GM21786 (cell line): Measurements from ENCODE around the gene SYNPO2L.

ENCODE experiments used
- ATAC-seq: cut with Tn5 transposase; IDR thresholded peaks from one replicate; pipeline ENCODE4 v1.9.1; 2021; ENCODE audit not compliant: unreplicated experiment

The SYNPO2L gene

DNA sequence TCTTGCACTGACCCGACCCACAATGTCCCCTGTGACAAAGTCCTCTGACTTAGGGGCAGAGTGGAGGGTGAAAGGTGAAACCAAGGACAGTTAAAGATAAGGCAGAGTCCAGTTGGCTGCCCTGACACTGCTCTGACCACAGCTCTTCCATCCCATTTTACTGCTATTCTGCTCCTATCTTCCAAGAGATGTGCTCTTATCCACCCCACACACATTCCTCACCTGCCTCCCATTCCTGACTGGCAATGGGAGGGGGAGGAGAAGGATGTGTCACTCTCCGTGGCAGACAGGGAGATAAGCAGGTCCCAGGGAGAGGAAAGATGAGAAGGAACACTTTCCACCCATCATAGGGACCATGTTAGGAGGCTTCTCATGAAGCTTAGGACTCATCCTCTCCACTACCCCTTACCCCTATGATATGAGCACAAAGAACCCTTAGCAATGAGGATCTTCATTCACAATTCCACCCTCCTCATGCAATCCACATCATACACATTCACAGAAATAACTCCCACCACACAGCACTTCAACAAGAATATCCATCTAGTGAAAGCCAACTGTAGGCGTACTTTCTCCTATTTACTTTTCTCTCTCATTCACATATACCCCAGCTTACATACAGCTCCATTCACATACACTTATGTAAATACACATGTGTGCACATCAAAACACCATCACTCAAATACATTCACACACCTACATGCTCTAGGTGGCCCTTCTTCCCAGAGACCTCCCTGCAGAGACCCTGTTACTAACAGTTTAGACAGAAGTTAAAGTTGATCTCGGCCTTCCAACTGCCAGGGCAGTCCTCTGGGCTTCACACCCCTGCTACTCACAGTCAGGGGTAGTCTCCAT, 6.6 kb downstream of the SYNPO2L start:
- ATAC-seq: no peak

DNA sequence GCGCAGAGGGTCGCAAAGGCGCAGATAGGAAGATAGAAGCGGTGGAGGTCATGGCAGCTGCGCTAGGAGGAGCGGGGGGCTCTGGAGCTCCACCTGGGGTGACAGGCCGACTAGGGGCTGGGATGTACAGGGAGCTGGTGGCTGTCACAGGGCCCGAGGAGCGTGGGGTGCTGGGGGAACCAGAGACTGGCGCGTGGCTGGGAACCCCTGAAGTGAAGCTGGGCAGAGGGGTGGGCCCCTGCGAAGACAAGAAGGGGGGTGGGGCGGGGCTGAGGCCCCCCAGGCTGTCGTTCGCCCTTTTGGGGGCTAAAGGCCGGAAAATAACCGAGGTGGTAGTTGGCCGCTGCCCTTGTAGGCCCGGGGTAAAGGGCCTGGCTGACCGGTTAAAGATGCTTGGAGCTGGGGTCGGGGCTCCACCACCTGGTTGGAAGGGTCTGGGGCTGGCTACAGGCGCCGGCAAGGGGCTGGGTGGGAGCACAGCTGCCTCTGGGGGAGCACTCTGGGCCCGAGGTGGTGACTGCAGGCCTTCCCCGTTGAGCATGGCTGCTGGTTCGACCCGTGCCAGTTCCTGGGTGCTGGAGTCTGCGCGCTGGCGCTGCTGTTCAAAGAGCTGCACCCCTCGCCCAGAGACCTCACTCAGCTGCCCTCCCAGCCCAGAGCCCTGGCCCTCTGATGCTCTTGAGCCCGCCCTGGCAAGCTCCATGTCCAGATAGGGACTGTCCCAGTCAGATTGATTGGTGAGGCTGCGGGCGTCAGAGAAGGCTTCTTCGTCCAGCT, 7.8 kb downstream of the SYNPO2L start:
- no peak for ATAC-seq

DNA sequence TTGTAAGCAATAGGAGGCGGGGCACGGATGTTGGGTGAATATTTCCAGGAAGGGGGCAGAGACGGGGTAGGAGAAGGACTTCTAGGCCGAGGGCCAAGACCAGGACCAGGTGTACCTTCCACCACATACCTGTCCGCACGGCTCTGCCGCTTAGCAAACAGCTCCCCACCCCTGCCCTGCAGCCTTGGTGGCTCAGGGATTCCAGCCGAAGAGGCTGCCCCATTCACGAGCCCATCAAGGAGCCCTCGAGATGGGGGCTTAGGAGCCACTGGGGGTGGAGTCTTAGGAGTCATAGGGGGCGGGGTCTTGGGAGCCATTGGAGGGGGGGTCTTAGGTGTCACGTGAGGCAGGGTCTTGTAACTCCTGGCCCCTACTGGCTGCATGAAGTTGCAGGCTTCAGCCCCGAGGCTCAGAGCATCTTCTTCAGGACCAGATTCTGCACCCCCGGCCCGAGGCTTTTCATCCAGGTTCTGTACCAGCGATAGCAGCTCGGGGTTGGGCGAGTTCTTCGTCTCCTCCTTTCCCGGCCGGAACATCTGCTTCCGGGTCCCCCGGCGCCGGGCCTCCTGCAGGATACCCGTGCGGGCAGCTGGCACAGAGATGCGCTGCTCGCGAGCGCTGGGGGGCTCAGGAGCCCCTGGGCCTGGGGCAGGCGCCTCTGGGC, 8.5 kb downstream of the SYNPO2L start:
- ATAC-seq: no peak

DNA sequence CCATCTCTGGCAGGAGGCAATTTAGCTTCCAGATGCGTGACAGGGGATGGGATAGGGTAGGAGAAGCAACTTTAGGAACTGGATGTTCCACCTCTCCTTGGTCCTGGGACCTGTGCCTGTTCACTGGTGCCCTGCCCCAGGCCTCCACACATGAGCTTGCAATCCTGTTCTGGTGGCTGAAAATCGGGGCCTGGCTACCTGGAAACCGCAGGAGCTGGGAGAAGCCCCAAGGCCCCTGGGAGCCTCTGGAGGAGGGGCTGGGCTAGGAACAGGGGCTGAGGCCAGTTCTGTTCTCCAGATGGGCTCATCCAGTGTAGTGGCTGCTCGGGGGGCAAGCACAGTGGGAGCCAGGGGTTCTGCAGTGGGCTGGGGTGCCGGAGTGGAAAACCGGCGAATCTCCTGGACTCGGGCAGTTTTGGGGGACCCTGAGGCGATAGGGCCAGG, 9.2 kb downstream of the SYNPO2L start:
- no peak for ATAC-seq

DNA sequence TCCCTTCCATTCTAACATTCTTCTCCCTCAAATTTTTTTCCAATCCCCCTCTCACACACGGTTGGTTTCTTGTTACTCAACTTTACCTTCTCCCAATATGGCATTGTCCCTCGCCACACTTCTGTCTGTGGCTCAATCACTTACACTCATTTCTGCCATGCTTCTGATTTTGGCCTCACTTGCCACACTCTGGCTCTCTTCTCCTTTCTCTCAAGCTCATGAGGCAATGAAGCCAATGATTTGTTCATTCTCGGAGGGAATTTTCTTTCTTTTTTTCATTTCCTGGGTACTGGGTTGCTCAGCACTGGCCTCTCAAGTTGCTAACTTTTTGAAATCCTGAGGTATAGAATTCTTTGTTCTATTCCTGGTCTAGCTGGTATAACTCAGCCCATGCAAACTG, 10.6 kb downstream of the SYNPO2L start:
- ATAC-seq: no peak

DNA sequence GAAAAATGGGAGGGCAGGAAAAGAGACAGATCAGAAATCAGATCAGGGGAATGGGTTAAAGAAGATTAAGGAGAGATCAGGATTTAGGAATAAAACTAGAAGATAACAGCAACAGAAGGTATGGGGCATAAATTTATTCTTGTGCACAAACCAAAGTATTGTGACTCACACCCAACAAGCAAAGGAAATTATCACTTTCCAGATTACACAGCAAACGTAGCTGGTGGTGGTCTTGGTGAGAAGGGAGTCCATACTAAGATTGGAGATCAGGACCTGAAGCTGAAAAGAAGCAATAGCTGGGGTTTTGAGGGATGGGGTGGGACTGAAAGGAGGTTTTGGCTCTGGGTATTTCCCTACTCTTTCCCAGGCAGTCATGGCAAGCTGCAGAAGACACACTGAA, 11.1 kb downstream of the SYNPO2L start:
- no peak for ATAC-seq

DNA sequence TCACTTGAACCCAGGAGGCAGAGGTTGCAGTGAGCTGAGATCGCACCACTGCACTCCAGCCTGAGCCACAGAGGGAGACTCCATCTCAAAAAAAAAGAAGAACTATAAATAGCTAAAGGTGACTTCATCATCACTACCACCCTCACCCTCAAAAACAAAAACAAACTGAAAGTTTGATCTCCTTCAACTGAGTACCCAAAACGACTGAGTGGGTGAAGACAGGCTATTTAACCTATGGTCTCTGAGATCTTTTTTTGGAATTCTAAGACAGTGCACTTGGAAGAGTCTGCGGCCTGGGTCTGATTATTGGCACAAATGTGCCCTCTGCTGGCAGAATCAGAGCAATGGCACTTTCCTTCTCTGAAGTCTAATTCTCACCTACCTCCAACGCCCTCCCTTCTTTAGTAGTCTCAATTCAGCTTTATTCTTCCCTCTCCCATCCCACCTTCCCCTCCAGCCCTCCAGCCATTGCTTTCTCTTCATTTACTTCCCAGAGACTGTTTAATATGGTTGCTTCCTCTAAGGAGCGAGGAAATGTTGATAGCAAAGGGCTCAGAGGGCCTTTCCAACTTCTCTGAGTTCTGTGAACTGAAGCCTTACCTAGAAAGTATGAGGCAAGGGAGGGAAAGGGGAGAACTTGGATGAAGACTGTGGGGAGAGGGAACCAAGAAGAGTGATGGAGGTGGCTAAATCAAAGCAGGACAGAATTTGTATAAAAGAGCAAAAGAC, 11.7 kb downstream of the SYNPO2L start:
- ATAC-seq: no peak

DNA sequence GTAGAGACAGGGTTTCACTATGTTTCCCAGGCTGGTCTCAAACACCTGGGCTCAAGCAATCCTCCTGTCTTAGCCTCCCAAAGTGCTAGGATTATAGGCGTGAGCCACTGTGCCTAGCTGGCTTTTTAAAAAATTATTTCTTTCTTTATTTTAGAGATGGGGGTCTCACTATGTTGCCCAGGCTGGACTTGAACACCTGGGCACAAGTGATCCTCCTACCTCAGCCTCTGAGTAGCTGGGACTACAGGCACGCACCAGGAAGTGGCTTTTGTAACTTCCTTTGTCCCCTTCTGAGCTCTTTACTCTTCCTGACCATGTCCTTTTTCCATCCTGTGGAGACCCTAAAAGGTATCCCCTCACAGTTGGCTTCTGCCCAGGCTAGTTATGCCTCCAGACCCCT, 12.5 kb downstream of the SYNPO2L start:
- ATAC-seq: no peak

DNA sequence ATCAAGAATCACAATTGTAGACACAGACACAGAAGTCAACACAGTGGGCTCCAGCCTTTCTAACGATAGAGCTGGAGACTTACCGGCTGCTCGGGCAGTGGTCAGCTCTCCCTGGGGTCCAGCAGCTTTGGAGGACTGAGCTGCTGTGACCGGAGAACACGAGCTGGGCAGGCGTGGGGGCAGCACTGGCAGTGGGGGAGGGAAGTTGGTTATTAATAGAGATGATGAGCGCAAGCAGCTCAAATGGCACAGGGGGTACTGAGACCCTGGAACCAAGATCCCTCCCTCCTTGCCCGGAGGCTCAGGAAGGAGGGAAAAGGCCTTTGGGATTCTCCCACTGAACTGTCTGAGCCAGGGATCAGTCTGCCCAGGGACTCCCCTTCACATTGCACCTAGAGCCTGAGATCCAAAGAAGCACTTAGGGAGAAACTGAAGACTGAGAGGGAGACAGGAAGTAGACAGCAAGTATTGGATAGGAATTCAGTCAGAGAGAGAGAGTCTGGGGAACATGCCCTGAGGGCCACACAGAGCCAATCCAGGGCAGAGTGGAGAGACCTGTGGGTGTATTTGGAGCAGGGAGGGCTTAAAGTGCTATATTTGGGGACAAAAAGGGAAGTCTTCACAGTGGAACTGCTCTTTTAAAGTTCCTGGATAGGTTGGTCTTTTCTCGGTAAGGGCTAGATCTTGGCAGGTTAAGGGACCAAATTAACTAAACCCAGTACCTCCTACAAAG, 14.3 kb downstream of the SYNPO2L start, which contains the start of gene MYOZ1:
Gene MYOZ1, minus strand, starts transcription at position 147 of the 733 bp plus-strand sequence. CDS start 1,457 bp downstream, outside the sequence.
- no peak for ATAC-seq

DNA sequence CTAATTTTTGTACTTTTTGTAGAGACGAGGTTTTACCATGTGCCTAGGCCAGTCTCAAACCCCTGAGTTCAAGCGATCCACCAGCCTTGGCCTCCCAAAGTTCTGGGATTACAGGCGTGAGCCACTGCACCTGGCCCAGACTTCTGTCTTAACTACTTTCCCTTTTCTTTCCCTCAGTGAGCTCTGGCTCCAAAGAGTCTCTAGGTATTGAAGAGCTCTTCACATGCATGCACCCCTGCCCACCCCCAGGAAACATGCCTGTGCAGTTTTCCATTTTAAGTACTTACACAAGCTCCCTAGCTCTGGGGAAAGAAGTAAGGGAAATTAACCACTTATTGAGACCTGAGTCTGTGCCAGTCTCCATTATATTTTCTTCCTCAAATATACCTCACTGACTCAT, 16.5 kb downstream of the SYNPO2L start:
- no peak for ATAC-seq

DNA sequence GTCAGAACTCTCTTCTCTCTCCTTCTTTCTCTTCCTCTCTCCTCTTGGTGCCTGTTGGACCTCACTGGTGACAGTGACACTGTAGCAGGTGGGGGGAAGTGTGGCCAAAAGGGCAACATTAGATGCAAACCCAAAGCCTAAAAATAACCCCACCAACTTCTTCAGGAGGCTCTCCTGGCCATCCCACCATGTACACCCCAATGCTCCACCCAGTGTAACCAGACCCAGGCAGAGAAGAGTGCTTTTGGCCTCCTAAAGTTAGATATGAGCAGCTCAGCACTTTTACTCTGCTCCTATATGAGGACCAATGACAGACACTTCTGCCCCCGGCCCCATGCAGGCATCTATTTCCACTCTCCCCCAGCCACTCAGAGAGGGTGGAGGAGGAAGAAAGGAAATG, 20.0 kb downstream of the SYNPO2L start:
- no peak for ATAC-seq

DNA sequence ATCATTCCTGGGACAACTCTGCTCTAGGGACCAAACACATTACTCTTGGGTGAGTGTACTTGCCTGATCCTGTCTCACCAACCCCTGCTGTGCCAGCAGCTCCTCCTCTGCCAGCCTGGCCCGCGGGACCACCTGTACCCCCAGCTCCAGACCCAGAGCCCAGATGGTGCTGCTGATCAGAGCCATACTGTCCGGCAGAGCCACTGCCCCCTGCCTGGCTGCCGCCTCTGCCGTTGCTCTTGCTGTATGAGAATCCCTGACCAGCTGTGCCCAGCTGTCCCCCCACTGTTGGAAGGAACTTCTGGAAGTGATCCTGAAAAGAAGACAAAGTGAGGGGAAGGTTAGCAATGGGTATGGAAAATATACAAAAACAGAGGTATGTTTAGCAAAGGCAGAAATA, 21.4 kb downstream of the SYNPO2L start:
- ATAC-seq: no peak

DNA sequence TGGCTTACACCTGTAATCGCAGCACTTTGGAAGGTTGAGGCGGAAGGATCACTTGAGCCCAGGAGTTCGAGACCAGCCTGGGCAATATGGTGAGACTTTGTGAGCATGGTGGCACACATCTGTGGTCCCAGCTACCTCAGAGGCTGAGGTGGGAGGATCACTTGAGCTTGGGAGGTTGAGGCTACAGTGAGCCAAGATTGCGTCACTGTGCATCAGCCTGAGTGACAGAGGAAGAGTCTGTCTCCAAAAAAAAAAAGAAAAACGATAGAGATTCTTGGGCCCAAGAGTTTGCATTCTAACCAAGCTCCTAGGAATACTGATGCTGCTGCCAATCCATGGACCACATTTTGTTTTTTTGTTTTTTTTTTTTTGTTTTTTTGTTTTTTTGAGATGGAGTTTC, 26.7 kb downstream of the SYNPO2L start:
- ATAC-seq: no peak

DNA sequence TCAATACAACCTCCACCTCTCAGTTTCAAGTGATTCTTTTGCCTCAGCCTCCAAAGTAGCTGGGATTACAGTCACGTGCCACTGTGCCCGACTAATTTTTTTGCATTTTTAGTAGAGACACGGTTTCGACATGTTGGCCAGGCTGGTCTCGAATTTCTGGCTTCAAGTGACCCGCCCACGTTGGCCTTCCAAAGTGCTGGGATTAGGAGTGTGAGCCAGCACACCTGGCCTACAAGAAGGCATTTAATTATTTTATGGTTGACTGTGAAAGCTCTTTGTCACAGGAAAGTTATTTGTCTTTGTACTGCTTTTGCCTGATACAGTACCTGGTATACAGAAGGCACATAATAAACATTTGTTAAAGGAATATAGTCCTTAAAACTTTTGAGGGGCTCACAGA, 27.4 kb downstream of the SYNPO2L start:
- ATAC-seq: no peak

DNA sequence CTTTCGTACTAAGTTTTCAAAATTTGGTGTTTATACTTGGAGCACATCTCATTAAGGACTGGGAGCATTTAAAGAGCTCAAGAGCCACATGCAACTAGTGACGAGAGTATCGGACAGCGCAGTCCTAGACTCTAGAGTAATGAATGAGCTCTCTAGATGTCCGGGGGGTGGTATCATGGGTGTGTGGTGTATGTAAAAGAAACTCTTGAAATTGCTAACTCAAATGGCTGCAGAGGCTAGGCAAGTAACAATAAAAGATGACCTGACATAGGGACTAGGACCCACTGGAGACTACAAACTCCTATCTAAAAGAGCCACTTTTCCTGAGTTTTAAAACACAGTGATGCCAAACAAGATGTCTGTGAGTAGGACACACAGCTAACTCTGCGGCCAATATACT, 28.5 kb downstream of the SYNPO2L start:
- ATAC-seq: no peak

DNA sequence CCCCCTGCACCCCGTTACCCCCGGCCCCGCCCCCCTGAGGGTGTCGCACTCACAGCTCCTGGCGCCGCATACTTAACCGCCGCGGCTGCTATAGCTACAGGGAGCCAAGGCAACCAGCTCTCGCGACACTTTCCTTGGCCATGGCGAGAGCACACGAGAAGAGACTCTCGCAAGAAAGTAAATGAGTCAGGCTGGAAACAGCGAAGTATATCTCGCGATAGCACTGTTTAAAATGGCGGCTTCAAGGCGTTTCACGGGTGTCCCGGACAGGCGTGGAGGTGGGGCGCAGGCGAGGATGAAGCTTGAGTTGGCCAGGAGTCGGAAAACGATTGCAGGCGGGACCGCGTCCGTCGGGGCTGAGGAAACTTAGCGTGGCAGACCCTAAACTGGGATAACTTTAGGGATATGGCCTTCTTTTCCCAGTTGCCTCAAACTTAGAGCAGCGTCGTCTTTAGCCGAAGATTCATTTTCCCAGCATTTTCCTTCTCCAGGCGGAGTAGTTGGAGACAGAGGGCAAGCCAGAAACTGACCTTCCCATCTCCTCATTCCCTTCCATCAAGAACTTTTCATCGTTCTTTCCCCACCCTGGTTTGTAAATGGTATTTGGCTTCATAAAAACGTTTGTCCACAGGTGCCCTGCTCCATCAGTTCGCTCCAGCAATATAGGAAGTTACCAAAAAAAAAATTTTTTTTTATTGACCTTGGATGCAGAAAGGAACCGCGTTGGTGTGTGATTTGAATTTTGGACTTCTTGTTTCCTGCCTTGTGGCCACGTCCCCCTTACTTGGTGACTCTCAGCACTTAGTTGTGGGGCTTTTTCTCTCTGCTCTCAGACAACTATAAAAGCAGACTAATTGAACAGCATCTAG, 29.7 kb downstream of the SYNPO2L start:
- peak; percentile 95 for ATAC-seq

DNA sequence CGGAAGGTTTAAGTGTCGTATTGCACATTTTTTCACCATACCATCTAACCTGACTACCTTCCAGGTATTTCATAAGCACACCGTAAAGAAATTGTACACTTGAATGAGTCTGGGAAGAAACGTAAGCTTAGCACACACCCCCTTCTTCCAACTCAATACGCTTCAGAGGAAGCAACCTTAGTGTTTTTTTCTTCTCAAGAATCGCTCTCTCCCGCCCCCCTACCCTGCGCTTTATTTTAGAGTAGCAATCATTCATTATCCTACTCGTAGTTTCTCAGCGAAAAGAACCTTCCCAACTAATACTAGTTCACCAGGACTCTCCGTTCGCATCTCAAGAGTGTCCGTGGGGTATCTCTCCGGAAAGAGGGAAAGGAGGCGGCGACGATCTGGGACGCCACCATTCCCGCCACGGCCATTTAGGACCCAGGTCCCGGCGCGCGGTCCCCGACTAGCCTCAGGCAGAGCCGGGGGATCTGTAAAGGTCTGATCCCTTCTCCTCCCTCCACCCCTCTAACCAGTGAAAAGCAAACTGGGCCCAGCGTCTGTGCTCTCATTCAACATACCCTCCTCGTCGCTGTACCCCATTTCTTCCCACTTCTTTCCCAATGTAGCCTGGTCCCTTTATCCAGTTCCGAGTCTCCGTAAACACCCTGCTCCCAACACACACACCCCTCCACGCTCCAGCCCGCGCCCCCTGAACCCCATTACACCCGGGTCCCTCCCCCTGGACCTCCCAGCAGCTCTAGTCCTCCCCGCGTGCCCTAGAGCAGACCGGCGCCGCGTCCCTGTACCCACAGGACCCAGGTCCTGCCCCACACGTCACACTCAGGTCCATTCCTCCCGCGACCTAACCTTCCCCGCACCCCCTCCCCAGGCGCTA, 30.6 kb downstream of the SYNPO2L start:
- ATAC-seq: peak; percentile 34

DNA sequence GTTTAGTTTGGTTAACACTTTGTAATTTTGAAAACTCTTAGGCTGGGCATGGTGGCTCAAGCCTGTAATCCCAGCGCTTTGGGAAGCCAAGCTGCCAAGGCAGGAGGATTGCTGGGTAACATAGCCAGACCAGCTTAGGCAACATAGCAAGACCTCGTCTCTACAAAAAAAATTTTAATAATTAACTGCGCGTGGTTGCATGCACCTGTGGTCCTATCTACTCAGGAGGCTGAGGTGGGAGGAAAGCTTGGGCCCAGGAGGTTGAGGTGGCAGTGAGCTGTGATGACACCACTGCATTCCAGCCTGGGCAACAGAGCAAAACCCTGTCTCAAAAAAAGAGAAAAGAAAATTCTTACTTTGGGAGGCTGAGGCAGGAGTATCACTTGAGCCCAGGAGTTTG, 32.8 kb downstream of the SYNPO2L start:
- no peak for ATAC-seq
